KMS-11 (cell line): Measurements from ENCODE around the gene MDC1.
"Not testable (repeated sequence)": the region's sequence is repeated elsewhere in the genome, so short reads cannot be mapped to it uniquely, and the experiment has no call there.

Experiments
- H2AFZ ChIP-seq: fragments of 200-600 bp; sonication (generic); 2 replicates; pipeline ENCODE4 v1.6.1; 2016; ENCODE audit warnings: antibody characterized with exemption, mixed run types, low read depth
- H3K27ac ChIP-seq: fragments of 200-600 bp; sonication (generic); 2 replicates; pipeline ENCODE4 v1.6.1; 2016; ENCODE audit warnings: mild to moderate bottlenecking, mixed run types
- H3K27me3 ChIP-seq: fragments of 200-600 bp; sonication (generic); 2 replicates; pipeline ENCODE4 v1.6.1; 2017; ENCODE audit warnings: mild to moderate bottlenecking, low read depth, mixed run types, moderate library complexity; ENCODE audit not compliant: insufficient read depth
- H3K36me3 ChIP-seq: fragments of 200-600 bp; sonication (generic); 2 replicates; pipeline ENCODE4 v1.6.1; 2017; ENCODE audit warnings: mild to moderate bottlenecking, mixed run types; ENCODE audit not compliant: insufficient read depth
- H3K4me1 ChIP-seq: fragments of 200-600 bp; sonication (generic); 2 replicates; pipeline ENCODE4 v1.6.1; 2016; ENCODE audit warnings: mild to moderate bottlenecking, low read depth, mixed run types; ENCODE audit not compliant: poor library complexity, severe bottlenecking
- H3K4me2 ChIP-seq: fragments of 200-600 bp; sonication (generic); 2 replicates; pipeline ENCODE4 v1.7.0; 2016; ENCODE audit warnings: mild to moderate bottlenecking, mixed run types
- H3K4me3 ChIP-seq: fragments of 200-600 bp; sonication (generic); IDR thresholded peaks from 2 replicates; pipeline ENCODE4 v1.6.1; 2017; ENCODE audit warnings: low read depth, low read length, mixed read lengths; ENCODE audit not compliant: insufficient read depth
- H3K79me2 ChIP-seq: fragments of 200-600 bp; sonication (generic); 2 replicates; pipeline ENCODE4 v1.6.1; 2016; ENCODE audit warnings: low read depth, mixed run types; ENCODE audit not compliant: insufficient read depth
- H3K9ac ChIP-seq: fragments of 200-600 bp; sonication (generic); 2 replicates; pipeline ENCODE4 v1.6.1; 2016; ENCODE audit warnings: mild to moderate bottlenecking, mixed run types
- H4K20me1 ChIP-seq: fragments of 200-600 bp; sonication (generic); 2 replicates; pipeline ENCODE4 v1.6.1; 2016; ENCODE audit warnings: mild to moderate bottlenecking, mixed run types; ENCODE audit not compliant: insufficient read depth
- TF ChIP-seq, protein P1 (sequence below): fragments of 200-600 bp; sonication (generic); conservative IDR thresholded peaks from 2 replicates; pipeline ENCODE4 v1.6.1; 2017; ENCODE audit warnings: low read depth, mild to moderate bottlenecking, antibody characterized with exemption, low read length, moderate library complexity, mixed read lengths

Gene MDC1

DNA sequence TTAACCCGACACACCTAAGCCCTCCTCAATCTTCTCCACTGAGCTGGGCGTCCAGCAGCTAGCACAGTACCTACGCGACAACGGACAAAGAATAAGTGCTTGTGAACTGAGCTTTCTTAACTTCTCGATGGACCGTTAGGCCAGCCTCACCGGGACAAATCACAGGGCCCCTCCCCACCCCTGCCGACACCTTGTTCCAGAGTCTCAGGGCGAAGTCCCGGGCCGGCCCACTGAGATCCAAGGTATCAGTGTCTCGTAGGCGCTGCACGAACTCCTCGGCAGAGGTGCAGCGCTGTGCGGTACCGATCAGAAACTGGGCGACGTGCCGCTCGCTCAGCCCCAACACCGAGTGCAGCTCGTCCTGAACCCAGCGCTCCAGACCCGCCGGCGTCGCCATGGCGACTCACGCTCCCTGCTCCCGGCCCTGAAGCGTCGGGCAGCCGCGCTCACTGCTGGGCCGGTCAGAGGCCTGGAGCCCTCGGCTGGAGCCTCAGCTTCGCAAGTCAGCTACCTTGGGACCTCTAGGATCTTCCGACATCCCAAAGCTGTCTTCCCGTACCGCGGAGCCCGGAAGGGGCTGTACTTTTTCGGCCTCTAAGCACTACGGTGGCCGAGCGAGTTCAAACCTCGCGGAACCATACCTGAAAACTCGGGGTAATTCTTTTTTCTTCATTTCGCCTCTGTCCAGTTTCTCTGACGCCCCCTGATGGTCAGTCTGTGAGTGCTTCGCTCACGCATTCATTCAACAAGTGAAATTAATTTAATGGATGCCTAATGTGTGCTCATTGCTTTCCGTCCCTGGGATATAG lies 44.4 kb downstream of the MDC1 start, which contains the start of gene DHX16:
TSS of gene DHX16 (minus strand) at position 562 of the 809 bp plus-strand sequence. CDS start at position 397, 165 bp downstream.
- Histone ChIP-seq H4K20me1 (no peaks in the 10 kb centered on the region), H3K4me2 (peak within 1 kb of the TSS; percentile 55), H3K36me3 (no peaks in the 10 kb centered on the region), H3K79me2 (peaks cover 17% of the 10 kb centered on the region; the same call in 1 of the 2 replicates), H3K27ac (peak within 1 kb of the TSS; percentile 8; the same call in 1 of the 2 replicates), H3K4me1 (peaks cover 16% of the 10 kb centered on the region), H3K27me3 (no peaks in the 10 kb centered on the region), H3K9ac (peak within 1 kb of the TSS; percentile 39; the same call in 1 of the 2 replicates), H2AFZ (peak within 1 kb of the TSS; percentile 66), H3K4me3 (no peak within 1 kb of the TSS)
- TF ChIP-seq, protein P1, sequence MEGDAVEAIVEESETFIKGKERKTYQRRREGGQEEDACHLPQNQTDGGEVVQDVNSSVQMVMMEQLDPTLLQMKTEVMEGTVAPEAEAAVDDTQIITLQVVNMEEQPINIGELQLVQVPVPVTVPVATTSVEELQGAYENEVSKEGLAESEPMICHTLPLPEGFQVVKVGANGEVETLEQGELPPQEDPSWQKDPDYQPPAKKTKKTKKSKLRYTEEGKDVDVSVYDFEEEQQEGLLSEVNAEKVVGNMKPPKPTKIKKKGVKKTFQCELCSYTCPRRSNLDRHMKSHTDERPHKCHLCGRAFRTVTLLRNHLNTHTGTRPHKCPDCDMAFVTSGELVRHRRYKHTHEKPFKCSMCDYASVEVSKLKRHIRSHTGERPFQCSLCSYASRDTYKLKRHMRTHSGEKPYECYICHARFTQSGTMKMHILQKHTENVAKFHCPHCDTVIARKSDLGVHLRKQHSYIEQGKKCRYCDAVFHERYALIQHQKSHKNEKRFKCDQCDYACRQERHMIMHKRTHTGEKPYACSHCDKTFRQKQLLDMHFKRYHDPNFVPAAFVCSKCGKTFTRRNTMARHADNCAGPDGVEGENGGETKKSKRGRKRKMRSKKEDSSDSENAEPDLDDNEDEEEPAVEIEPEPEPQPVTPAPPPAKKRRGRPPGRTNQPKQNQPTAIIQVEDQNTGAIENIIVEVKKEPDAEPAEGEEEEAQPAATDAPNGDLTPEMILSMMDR, result peak; percentile 81

DNA sequence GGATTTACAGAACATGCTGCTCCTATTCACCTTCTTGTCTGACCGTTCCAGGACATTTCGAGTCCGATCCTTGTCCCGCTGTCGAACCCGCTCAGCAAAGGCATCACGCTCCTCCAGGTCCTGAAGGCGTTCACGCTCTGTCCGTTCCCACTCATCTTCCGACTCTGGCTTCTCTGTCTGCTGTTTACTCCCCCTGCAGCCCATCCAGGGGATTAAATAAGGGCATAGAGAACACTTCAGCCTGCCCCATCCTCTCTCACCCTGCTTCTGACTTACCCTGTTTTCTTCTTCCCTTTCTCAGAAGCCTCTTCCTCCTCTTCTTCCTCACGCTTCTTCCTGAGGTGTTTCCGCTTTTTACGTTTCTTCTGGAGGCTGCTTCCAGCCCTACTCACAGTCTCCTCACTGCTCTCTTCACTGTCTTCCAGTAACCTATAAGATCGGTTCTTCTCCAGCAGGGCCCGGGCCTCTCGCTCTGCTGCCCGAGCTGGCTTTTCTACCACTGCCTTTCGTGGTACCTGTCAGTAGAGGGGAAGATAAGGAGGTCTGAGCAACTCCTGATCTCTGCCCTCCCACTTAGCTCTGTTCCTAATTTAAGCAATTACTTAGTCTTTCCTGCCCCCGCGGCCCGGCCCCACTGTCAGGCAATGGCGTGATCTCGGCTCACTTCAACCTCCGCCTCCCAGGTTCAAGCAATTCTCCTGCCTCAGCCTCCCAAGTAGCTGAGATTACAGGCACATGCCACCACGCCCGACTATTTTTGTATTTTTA lies 46.1 kb downstream of the MDC1 start:
- peak overlapping the region; percentile 55; the same call in 1 of the 2 replicates for H3K4me2 ChIP-seq

DNA sequence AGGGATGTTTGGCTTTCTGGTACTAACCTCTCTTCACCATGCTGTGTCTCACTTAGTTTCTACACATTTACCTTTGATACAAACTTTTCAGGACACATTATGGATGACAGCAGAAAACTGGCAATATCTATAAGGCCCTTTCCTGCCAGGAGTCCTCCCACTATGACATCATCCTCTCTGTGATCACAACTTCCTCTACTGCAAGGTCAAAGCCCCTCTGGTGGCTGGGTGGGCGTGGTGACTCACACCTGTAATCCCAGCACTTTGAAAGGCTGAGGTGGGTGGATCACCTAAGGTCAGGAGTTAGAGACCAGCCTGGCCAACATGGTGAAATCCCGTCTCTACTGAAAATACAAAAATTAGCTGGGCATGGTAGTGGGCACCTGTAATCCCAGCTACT lies 50.8 kb downstream of the MDC1 start:
- H3K9ac ChIP-seq, H3K4me2 ChIP-seq, H3K4me3 ChIP-seq, H3K27me3 ChIP-seq, H4K20me1 ChIP-seq, H2AFZ ChIP-seq, H3K27ac ChIP-seq, H3K79me2 ChIP-seq, H3K36me3 ChIP-seq, H3K4me1 ChIP-seq: not testable (repeated sequence)

More for the DNA sequence above, 46.1 kb downstream of the MDC1 start:
- Histone ChIP-seq H4K20me1 (no peaks in the 10 kb centered on the region), H3K27ac (no peak overlapping the region), H2AFZ (no peak overlapping the region), H3K9ac (no peak overlapping the region), H3K79me2 (peaks cover 17% of the 10 kb centered on the region; the same call in 1 of the 2 replicates), H3K4me3 (no peak overlapping the region), H3K4me1 (peaks cover 16% of the 10 kb centered on the region), H3K27me3 (no peaks in the 10 kb centered on the region), H3K36me3 (no peaks in the 10 kb centered on the region)
- TF ChIP-seq, protein P1, result peak; percentile 38; the same call in 1 of the 2 replicates

DNA sequence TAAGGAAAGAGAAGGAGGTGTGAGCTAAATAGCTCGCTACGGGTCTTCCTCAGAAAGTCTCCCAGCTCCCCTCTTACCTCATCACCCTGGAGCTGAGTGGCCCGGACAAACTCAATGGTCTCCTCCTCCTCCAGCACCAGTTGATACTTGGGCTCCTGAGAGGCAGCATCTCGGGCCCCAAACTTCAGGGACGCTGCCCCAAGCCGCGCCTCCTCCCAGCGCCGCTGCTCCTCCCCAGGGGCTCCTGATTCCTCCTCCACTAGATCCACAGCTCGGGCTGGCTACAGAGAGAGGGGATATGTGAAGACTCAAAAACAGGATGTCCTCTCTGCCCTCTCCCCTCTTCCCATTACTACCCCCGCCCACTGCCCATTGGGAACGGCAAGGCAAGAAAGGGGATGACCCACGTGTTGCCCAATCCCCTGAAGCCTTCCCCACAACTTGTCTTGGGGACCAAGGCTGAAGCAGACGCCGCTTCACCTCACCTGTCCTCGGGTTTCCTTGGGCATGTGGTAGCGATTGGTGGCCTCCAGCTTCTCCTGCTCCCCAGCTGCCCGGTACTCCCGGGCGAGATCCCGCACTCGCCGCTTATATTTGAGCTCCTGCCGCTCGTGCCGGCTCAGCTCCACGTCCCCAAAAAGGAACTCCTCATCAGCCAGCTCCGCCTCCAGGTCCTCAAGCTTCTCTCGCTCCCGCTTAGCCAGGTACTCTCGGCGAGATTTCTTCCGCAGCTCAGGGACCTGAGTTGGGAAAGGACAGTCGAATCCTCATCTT lies 51.9 kb downstream of the MDC1 start:
- H3K79me2 ChIP-seq, result no peaks in the 10 kb centered on the region
- H2AFZ ChIP-seq, result no peak overlapping the region
- H4K20me1 ChIP-seq, result no peaks in the 10 kb centered on the region
- no peak overlapping the region for H3K9ac ChIP-seq
- H3K27me3 ChIP-seq, result no peaks in the 10 kb centered on the region
- no peaks in the 10 kb centered on the region; the same call in 1 of the 2 replicates for H3K36me3 ChIP-seq
- H3K4me3 ChIP-seq, result no peak overlapping the region
- TF ChIP-seq, protein P1, result no peak
- no peak overlapping the region for H3K4me2 ChIP-seq
- no peaks in the 10 kb centered on the region for H3K4me1 ChIP-seq
- H3K27ac ChIP-seq, result no peak overlapping the region

DNA sequence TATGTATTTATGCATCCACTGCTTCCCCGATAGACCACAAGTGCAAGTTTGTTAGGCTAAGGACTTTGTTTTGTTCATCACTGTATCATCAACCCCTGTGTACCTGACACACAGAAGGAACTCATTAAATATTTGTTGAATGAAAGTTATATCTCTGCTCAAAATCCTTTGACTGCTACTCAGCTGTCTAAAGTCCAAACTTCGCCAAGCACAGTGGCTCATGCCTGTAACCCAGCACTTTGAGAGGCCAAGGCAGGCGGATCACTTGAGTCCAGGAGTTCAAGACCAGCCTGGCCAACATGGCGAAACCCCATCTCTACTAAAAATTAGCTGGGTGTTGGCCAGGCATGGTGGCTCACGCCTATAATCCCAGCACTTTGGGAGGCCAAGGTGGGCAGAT lies 59.2 kb downstream of the MDC1 start:
- not testable (repeated sequence) for H3K4me2 ChIP-seq, H3K9ac ChIP-seq, H3K79me2 ChIP-seq, H3K4me3 ChIP-seq, H3K27ac ChIP-seq, H3K27me3 ChIP-seq, H3K36me3 ChIP-seq, H3K4me1 ChIP-seq, H4K20me1 ChIP-seq, H2AFZ ChIP-seq
